Fibroblast of villous mesenchyme (primary cell): Measurements from ENCODE around the gene MCF2L. TPM values are rescaled to one million over a fixed set of nuclear protein-coding genes. Genes with fewer than 3 reads are reported as not detected.

Source experiments
- DNase-seq: peaks from one replicate; pipeline ENCODE4 v3.0.0-alpha.2; 2010; ENCODE audit warnings: low read depth
- H3K4me3 ChIP-seq: 2 replicates; pipeline ENCODE4 v1.5.1; 2011; ENCODE audit warnings: low read depth, mild to moderate bottlenecking, low read length
- CTCF ChIP-seq: IDR thresholded peaks from 2 replicates; pipeline ENCODE4 v1.5.1; 2012; ENCODE audit warnings: low read depth, mild to moderate bottlenecking, low read length; ENCODE audit not compliant: insufficient read depth
- total RNA-seq: library from RNA; depleted of rRNA; stranded (reverse); fragments of >200 nt; gene quantifications from 2 replicates; pipeline ENCODE4 v1.2.3, GENCODE V29; 2012

The MCF2L gene
- total RNA-seq, 1 donor: under 0.01 TPM

- no peak for TF ChIP-seq CTCF
These were observed 94.1 kb downstream of the MCF2L start for GRCh38 chr13:113063091-113063491.

GRCh38 chr13:113064000-113064533 is 95.1 kb downstream of the MCF2L start:
- H3K4me3 ChIP-seq: no peak overlapping the region

More at GRCh38 chr13:113063091-113063491, 94.1 kb downstream of the MCF2L start:
- H3K4me3 ChIP-seq: no peak overlapping the region
- DNase-seq: no peak

GRCh38 chr13:113064534-113065405 is 95.8 kb downstream of the MCF2L start:
- TF ChIP-seq CTCF: no peak
- H3K4me3 ChIP-seq: no peak overlapping the region
- peak; percentile 17 for DNase-seq

More at GRCh38 chr13:113064000-113064533, 95.1 kb downstream of the MCF2L start:
- TF ChIP-seq CTCF: no peak
- no peak for DNase-seq

GRCh38 chr13:113065406-113066141 is 96.6 kb downstream of the MCF2L start:
- DNase-seq: no peak
- no peak overlapping the region for H3K4me3 ChIP-seq
- TF ChIP-seq CTCF: no peak

- H3K4me3 ChIP-seq: no peak overlapping the region
- no peak for TF ChIP-seq CTCF
- no peak for DNase-seq
These were observed 97.1 kb downstream of the MCF2L start for GRCh38 chr13:113066142-113066455.

- H3K4me3 ChIP-seq: no peak overlapping the region
- no peak for TF ChIP-seq CTCF
- no peak for DNase-seq
These were observed 97.7 kb downstream of the MCF2L start for GRCh38 chr13:113066746-113067145.
